Stomach (tissue), 9 donors: ENCODE results near the gene SPRYD3. TPM values are rescaled to one million over a fixed set of nuclear protein-coding genes. Genes with fewer than 3 reads are reported as not detected.

Experiments used
- DNase-seq, 2 donors: peaks; one replicate each; pipeline versions ENCODE4 v3.0.0 to v3.0.0-alpha.2; 2013 to 2019
- H3K27ac ChIP-seq, 5 donors: fragments of 200-600 bp in 4 of 5; sonication (generic) in 4 of 5; one replicate each; pipeline ENCODE4 v1.5.1; 2013 to 2019; ENCODE audit warnings: mild to moderate bottlenecking in 1 of 5, moderate library complexity in 1 of 5
- H3K27me3 ChIP-seq, 3 donors: fragments of 200-600 bp; sonication (generic); one replicate each; pipeline ENCODE4 v1.5.1; 2017 to 2019; ENCODE audit warnings: mixed run types in 1 of 3
- H3K36me3 ChIP-seq, 4 donors: fragments of 200-600 bp; sonication (generic); 1 replicate in 3 of 4; 2 replicates in 1 of 4; pipeline ENCODE4 v1.5.1; 2016 to 2019
- H3K4me1 ChIP-seq, 4 donors: fragments of 200-600 bp; sonication (generic); one replicate each; pipeline ENCODE4 v1.5.1; 2016 to 2019
- H3K4me3 ChIP-seq, 4 donors: fragments of 200-600 bp; sonication (generic) in 3 of 4; one replicate each; pipeline ENCODE4 v1.5.1; 2016 to 2019; ENCODE audit warnings: mild to moderate bottlenecking in 1 of 4
- H3K9me3 ChIP-seq, 4 donors: fragments of 200-600 bp; sonication (generic); one replicate each; pipeline ENCODE4 v1.5.1; 2016 to 2019
- CTCF ChIP-seq, 7 experiments: fragments of 450-650 bp in 4 of 7; fragments of 200-600 bp in 3 of 7; sonication (generic) in 3 of 7; IDR thresholded peaks; one replicate each; pipeline ENCODE4 v1.5.1; 2016 to 2019; ENCODE audit warnings: antibody characterized with exemption in 7 of 7, control low read depth in 2 of 7, mild to moderate bottlenecking in 1 of 7
- EP300 ChIP-seq: sonication (generic); formaldehyde crosslinking; IDR thresholded peaks from one replicate; pipeline ENCODE4 v1.6.1; 2017; ENCODE audit warnings: antibody characterized with exemption
- POLR2A ChIP-seq, 4 donors: fragments of 450-650 bp; IDR thresholded peaks; one replicate each; pipeline ENCODE4 v1.6.1; 2016; ENCODE audit warnings: antibody characterized with exemption in 4 of 4, control low read depth in 2 of 4, mild to moderate bottlenecking in 1 of 4, moderate library complexity in 1 of 4
- POLR2AphosphoS5 ChIP-seq, 3 donors: sonication (generic); formaldehyde crosslinking; IDR thresholded peaks; one replicate each; pipeline ENCODE4 v1.6.1; 2016; ENCODE audit warnings: antibody characterized with exemption in 3 of 3
- WGBS, 5 donors: extraction: QIAGEN DNeasy Blood & Tissue Kit in 3 of 5; methylation state at CpG; one replicate each; pipeline versions ENCODE4 v1.1.5 to v1.1.7; 2013 to 2018; 5-methylcytosine and 5-hydroxymethylcytosine counted together
- intact Hi-C: fragments of 100-400 bp; cut with DNase I; formaldehyde crosslinking; loops from one replicate; pipeline ENCODE4 v1.15.1; 2023; ENCODE audit warnings: low total_unique reads
- polyA plus RNA-seq, 3 donors: library from polyadenylated mRNA; stranded (reverse); fragments of 200-250 nt; gene quantifications; one replicate each; pipeline ENCODE4 v1.2.3, GENCODE V29; 2013
- total RNA-seq, 5 donors: library from RNA; depleted of rRNA; stranded (reverse); fragments of >200 nt; gene quantifications; one replicate each; pipeline versions ENCODE4 v1.1.0 to v1.2.3, GENCODE V29; 2014 to 2016
- donor health status: healthy with polysubstance abuse.
- donor health status: Bipolar disorder and iron deficiency.
- donor health status: healthy.

Gene SPRYD3
- total and polyA plus RNA-seq, 8 donors = 17.8 to 99.8 (median 30.2) TPM

GRCh38 chr12:53059434-53060063 lies 19.6 kb downstream of the SPRYD3 start:
- DNase-seq = no peak
- Histone ChIP-seq H3K4me3 (no peak overlapping the region), H3K27ac (peak overlapping the region in 3 of 5 donors; percentile 26 to 67 (median 51)), H3K36me3 (peaks cover 41 to 96% (median 82%) of the 10 kb centered on the region in 4 donors), H3K27me3 (no peaks in the 10 kb centered on the region), H3K9me3 (no peaks in the 10 kb centered on the region), H3K4me1 (peaks cover 43 to 80% (median 58%) of the 10 kb centered on the region in 4 donors)
- WGBS, 5 donors = 84 to 91% (median 90%) methylated on average over 11 to 24 of the region's 24 CpGs
- no peak for TF ChIP-seq POLR2AphosphoS5 (IDR thresholded peaks at IDR 0.05)
- intact Hi-C loops = no loop called here

- WGBS, 5 donors = 74 to 85% (median 80%) methylated on average over 19 to 35 of the region's 35 CpGs
- peaks cover 44 to 80% (median 62%) of the 10 kb centered on the region in 4 donors for H3K4me1 ChIP-seq
- intact Hi-C loops = no loop called here
- no peak overlapping the region for H3K4me3 ChIP-seq
- peaks cover 34 to 89% (median 75%) of the 10 kb centered on the region in 4 donors for H3K36me3 ChIP-seq
- peak overlapping the region in 3 of 5 donors; percentile 26 to 67 (median 54) for H3K27ac ChIP-seq
- peak in 1 of 2 donors; percentile 23 for DNase-seq
- no peak for TF ChIP-seq CTCF (IDR thresholded peaks at IDR 0.05)
- TF ChIP-seq POLR2AphosphoS5 (IDR thresholded peaks at IDR 0.05) = peak in 1 of 3 donors; percentile 6
- H3K27me3 ChIP-seq = no peaks in the 10 kb centered on the region
- no peaks in the 10 kb centered on the region for H3K9me3 ChIP-seq
Observed at GRCh38 chr12:53058674-53059433, 20.3 kb downstream of the SPRYD3 start.

GRCh38 chr12:53057816-53058500 lies 21.2 kb downstream of the SPRYD3 start:
- TF ChIP-seq CTCF (IDR thresholded peaks at IDR 0.05) (no peak), POLR2AphosphoS5 (IDR thresholded peaks at IDR 0.05) (no peak), EP300 (no peak), POLR2A (IDR thresholded peaks at IDR 0.05) (no peak)
- peak in 1 of 2 donors; percentile 25 for DNase-seq
- intact Hi-C loops = no loop called here
- H3K4me3 ChIP-seq = no peak overlapping the region
- peaks cover 30 to 80% (median 66%) of the 10 kb centered on the region in 4 donors for H3K36me3 ChIP-seq
- 82 to 89% (median 84%) methylated on average over 10 to 13 of the region's 13 CpGs for WGBS, 5 donors
- no peaks in the 10 kb centered on the region for H3K9me3 ChIP-seq
- peaks cover 53 to 80% (median 63%) of the 10 kb centered on the region in 4 donors for H3K4me1 ChIP-seq
- peak overlapping the region in 3 of 5 donors; percentile 13 to 54 (median 32) for H3K27ac ChIP-seq
- H3K27me3 ChIP-seq = no peaks in the 10 kb centered on the region

GRCh38 chr12:53056901-53057300 lies 22.3 kb downstream of the SPRYD3 start:
- peaks cover 56 to 80% (median 63%) of the 10 kb centered on the region in 4 donors for H3K4me1 ChIP-seq
- intact Hi-C loops = no loop called here
- no peak overlapping the region for H3K4me3 ChIP-seq
- H3K36me3 ChIP-seq = peaks cover 24 to 69% (median 56%) of the 10 kb centered on the region in 4 donors
- no peaks in the 10 kb centered on the region for H3K27me3 ChIP-seq
- TF ChIP-seq EP300 = no peak
- no peak for TF ChIP-seq POLR2AphosphoS5 (IDR thresholded peaks at IDR 0.05)
- TF ChIP-seq POLR2A (IDR thresholded peaks at IDR 0.05) = no peak
- no peak for TF ChIP-seq CTCF (IDR thresholded peaks at IDR 0.05)
- 87 to 96% (median 90%) methylated on average over 7 of the region's 7 CpGs for WGBS, 5 donors
- no peak for DNase-seq
- H3K27ac ChIP-seq = peak overlapping the region in 2 of 5 donors; percentile 14 to 16
- no peaks in the 10 kb centered on the region for H3K9me3 ChIP-seq
